SKM-1 treated with dmso at 0.1 percent for 144 hours (cell line): ENCODE data around the gene PLSCR4.

Source experiments
- DNase-seq: peaks from one replicate; lab custom pipeline; 2025; ENCODE audit not compliant: unreplicated experiment; lab: John Stamatoyannopoulos, UW

The PLSCR4 gene

DNA sequence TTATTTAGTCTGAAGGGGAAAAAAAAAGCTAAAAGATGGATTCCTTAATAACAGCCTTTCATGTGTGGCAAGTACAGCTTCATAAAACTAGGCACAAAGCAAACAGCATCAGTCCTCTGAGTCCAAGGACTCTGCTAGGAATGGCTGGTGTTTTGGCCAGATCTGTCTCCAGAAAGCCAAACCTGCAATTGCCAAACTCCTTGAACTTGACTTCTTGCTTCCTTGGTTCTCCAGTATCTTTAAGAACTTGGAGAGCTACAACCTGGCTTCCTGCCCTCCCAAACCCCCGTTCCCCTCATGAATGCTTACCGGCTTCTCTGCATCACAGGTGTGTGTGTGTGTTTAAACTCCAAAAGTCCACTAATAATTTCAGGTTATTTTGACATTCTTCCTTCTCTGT, 88.3 kb downstream of the PLSCR4 start:
- no peak for DNase-seq

DNA sequence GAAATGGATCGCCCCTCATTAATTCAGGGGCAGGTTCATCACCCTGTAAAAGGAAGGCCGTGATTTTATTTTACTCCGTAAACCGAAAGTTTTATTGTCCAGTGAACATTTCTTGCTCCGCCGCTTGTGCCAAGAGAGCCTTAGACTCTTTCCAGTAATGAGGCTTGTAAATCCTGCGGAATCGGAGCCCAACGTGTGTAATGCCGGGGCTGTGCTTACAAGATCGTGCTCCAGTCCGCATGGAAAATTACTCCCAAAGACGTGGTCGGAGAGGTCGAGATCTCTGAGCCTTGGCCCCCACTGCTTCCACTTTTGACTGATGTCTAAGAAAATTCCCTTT, 89.3 kb downstream of the PLSCR4 start:
- DNase-seq, result no peak

DNA sequence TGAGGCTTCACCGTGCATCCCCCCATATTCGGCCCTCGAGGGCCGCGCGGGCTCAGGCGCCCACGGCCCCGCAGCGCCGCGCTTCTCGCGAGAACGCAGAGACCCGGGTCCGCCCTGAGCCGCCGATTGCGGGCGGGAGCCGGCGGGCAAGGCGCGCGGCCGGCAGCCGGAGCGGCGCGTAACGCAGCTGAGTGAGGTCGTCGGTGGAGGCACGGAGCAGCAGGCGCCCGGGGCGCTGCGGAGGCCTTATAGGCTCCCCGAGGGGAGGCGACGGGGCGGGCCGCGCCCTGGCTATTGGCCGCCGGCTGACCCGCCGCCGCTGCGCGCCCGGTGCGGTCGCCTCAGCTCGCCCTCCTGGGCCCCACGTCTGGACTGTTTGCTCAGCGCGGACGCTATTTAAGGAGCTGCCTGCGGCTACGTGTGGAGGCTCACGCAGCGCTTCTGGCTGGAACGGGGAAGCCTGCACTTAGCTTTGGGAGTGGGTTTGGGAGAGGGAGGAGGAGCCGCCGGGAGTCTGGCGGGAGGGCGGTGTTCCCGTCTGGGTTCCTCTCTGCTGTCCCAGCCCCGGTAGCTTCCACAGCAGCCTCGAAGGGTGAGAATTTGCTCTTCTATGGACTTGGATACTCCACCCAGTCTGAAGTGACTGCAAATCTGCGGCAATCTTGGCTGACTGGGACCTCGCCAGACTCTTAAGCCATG, 89.8 kb downstream of the PLSCR4 start, which contains the start of gene PLOD2:
PLOD2 (minus strand) TSS at position 221 of the 699 bp plus-strand sequence; CDS start at position 26, 195 bp downstream.
- peak; percentile 62 for DNase-seq

DNA sequence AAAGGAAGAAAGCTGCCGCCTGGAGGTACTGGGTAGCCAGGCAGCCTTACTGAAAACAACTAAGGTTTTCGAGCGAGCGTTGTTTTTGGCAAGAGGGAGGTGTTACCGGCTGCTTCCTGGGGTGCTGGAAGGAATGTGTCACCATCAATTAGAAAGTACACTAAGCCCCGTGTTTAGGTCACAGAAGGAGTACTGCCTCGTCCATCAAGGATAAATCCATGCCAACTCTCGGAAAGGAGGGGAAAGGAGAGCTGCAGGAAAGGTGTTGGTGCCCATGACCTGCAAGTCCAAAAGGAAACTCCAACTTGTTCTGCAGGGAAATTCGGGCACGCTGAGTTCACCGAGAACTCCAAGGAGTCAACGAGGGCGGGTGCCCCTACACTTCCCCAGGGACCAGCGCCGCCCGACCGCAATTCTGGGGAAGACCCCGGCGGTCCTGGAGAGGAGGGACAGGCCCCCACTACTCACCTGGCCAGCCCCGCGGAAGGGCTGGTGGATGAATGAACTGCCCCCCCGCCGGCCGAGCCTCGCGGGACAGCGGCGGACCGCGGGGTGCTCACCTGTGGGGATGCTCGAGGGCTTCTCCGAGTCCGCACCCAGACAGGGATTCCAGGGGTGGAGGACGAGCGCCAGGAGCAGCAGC, 90.5 kb downstream of the PLSCR4 start:
- DNase-seq, result peak; percentile 47

DNA sequence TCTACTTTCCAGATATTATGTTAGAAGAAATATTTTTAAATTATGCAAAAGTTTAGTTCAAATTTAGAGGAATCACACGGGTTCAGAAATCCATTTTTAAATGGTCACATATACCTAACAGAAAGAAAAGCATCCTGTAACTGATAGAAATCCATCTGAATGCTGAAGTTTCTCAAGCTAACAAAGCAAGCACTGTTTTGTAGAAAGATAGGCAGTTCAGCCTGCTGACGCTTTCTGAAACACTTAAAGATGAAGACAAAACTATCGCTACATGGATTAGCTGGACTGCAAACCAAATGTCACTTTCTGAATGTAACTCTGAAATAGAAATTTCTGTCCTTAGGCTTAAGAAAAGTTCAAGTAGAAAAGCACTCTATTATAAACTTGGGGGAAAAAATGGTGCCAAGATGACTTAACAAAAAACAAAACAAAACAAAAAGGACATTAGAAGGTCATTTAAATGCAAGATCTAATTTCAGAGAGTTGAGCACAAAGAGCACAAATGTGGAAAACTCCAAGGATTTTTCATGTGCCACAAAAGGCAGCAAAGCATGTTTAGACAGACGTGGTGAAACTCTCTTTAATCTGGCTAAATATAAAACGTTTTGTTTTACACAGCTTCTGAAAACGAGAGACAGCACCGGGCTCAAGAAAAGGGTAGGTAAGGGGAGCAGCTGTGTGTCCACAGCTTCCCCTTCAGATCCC, 91.1 kb downstream of the PLSCR4 start:
- no peak for DNase-seq

DNA sequence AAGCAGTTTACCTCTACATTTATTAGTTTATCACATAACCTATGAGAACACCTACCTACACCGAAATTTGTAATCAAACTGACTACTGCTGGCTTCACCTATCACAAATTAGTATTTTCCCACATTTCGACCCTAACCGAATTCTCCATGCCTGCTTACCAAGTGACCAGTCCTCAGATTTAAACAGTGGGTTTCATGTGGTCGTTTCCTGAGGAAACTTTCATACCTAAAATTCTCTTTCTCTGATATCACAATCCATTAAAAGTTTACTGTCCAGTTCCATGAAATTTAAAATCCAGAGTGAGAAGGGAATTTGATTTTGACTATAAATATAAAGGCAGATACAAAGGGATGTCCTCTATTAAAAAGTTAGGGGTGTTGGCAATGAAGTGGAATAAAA, 91.9 kb downstream of the PLSCR4 start:
- DNase-seq, result no peak

DNA sequence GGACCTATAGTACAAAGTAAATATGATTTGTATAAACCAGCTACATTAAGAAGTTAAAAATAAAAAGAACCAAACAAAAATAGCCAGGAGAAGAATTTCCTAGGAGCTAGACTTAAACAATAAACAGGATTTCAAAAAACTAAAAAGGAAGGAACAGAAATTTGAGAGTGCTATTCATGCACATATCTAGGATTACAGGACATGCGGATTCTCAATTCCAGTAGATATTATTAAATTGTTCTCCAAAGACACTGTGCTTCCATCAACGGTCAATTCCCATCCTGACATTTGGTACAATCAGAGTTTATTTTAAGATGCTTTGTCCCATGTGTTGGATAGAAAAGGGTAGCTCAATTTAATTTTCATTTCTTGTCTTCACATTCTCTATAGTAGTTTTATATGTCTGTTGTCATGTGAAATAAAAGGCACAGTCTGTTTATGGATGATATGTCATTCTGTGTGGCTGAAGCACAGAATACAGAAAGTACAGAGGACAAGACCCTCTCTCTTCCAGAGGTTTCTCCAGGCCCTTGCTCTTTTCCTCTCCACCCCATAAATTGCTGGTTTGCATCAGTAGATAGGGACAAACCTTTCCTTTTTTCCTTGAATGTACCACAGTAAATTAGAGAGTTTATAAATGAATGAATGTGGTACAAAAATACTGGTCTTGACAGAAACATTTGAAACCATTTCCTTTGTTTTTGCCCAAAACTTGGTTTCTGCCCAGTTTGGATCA, 93.4 kb downstream of the PLSCR4 start:
- no peak for DNase-seq

DNA sequence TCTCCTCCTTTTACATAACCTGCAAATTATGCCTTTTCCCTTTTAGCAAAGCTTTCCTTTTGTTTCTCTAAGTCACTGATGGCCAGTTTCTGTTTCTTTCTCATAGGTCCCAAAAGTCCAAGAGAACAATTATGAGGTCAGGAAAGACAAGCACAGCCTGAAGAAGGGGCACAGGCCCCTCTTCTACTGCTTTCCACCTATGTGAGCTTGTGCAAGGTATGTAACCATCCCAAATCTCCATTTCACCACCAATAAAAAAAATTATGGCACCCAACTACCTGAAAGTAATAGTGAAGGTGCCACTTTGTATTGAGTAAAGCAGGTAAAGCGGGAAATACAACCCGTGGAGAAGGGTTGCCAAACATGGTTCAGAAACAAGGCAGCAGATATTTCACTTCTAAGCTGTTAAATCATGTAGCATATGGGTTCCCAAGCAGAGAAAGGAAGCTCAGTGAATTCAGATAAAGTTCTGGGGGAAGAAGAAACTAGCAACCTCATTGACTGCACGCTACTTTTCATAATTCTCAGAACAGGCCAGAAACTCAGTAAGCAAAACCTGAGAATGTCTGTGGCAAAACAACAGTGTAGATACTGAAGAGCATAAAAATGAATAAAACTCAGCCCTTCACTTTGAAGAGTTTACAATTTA, 94.1 kb downstream of the PLSCR4 start:
- DNase-seq, result no peak

DNA sequence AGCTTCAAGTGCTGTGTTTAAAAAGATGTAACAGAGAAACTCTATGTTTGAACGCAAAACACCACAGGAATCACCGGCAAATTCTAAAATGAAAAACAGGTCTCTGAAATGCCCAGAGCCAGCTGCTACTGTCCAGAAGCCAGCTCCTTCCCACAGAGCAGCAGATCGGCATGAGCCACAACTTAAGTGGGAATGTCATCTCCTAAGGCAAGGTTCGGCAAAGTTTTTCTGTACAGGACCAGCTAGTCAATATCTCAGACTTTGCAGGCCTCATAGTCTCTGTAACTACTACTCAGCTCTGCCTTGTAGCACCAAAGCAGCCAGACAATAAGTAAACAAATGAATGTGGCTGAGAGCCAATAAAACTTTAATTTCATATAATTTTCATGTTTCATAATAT, 94.8 kb downstream of the PLSCR4 start:
- DNase-seq, result no peak

DNA sequence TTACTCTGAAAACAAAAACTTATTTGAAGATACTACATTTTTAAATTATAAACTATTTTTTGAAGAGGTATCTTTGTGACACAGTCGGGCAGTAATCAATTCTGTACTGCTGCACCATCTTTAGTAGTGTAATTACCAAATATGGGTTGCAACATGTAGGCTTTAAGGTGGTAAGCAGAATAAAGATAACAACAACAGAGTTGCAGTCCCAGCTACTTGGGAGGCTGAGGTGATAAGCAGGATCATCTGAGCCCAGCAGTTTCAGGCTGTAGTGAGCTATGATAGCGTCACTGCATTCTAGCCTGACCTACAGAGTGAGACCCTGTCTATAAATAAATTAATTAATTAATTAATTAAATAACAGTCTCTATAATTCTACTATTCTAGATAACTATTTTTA, 95.9 kb downstream of the PLSCR4 start:
- no peak for DNase-seq

DNA sequence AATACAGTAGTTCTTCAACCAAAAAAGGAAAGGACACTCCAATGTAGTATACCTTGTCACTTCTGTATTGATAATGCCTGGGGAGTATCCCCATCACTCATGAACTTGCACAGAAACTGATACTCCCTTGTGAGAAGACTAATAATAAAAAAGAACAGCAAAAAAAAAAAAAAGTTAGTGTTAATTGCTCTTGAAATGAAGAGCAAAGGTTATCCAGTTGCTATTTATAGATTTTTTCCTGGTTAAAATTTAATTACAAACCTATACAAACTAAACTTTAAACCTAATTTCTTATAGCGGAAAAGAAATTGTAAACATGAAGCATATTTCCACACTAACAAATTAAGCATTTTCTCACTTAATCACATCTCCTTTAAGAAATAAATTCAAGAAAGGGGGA, 96.6 kb downstream of the PLSCR4 start:
- no peak for DNase-seq

DNA sequence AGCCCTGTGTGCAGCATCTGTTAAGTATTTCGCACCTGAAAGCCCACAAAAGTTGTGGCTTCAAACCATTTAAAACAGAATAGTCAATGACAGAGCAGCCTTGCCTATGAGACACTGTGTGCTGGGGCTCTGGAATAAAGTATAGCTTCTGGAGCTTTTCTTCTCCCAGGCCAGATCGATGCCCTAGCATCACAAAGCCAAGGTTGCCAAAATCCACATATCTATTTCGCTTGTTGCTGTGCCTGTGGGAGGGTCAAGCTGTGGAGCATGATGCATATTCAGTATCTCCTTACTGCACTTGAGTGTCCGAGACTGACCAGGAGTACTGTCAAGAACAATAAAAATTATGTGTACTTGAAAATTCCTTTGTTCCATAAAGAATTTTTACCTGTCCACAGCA, 97.5 kb downstream of the PLSCR4 start:
- DNase-seq, result no peak

DNA sequence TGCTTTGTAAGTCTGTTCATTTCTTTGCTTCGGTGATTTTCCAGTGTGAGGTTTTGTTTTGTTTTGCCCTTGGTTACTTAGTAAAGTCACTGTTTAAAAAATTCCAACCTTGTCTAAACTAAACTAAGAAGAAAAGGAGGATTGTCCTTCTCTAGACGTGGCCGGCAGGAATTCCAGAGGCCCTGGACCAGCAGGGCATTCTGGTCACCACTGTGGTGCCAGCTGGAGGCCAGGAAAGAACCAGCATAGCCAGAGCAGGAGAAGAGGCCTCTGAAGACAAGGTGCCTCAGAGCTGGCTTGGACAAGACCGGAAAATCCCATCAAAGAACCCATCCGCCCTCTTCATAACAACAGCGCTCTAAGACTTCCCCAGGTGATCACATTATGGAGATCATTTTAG, 98.1 kb downstream of the PLSCR4 start:
- DNase-seq, result no peak

DNA sequence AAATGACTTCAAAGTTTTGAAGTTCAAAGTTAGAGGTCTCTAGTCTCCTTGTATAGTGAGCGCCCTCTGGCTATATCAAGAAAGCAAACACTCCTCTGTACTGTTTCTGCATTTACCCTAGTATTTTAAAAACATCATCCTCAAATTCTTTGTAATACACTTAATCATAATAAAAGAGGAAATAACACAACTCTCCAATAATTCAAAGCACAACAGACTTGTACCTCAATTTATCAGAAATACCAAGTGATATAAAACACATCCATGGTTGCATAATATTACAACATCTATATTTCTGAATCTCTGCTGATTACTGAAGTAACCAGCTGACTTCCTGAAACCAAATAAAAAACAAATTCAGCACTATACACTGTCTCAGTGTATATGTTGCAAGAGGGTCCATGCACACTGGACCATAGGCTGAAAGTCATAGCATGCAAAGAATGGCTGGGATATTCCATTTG, 102.4 kb downstream of the PLSCR4 start:
- no peak for DNase-seq

DNA sequence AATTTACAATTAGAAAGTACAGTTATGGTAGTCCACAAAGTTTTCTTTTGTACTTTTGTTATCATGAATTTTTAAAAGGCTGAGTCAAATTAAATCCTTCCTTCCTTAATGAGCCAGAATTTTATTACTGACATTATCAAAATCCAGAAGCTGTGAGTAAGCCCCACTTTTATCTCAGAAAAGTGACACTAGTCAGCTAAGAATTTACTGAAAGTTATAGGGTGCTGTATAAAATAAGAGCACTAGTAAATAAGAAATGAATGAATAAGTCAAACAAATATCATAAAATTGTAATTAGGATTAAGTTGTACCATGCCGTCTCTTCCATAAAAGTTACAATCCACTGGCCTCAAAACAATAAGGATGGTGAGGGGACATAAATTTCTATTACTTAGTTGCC, 105.3 kb downstream of the PLSCR4 start:
- no peak for DNase-seq

DNA sequence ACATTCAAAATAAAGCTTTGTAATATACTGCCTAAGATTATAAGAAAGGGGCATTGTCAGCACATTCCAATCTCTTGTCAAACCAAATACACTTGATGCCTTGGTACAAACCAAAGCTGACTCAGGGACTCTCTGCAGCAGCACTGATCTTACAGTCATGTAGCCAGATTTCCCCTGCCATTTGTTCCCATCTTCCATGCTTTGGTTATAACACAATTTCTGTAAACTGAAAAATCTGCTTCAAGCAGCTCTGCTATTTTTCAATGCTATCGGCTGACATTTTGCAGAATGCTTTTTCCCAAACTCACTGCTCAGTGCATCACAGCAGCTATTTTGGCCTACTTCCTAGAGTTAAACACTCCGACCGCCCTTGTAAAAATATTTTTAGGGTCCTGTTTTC, 108.1 kb downstream of the PLSCR4 start:
- no peak for DNase-seq
